Duodenal mucosa (tissue), 2 donors: ENCODE measurements around the gene ZNF624.
A peak's percentile ranks its signal among the peaks of the same experiment; 100 is the strongest.
"Not testable (repeated sequence)": the region's sequence is repeated elsewhere in the genome, so short reads cannot be mapped to it uniquely, and the experiment has no call there.

Experiments
- H3K27ac ChIP-seq: one replicate; pipeline ENCODE4 v1.7.0; 2013; ENCODE audit warnings: low read depth, low read length
- H3K27me3 ChIP-seq, 2 donors: one replicate each; pipeline ENCODE4 v1.7.0; 2013; ENCODE audit warnings: low read length in 2 of 2, control low read depth in 1 of 2; ENCODE audit not compliant: insufficient read depth in 2 of 2, control insufficient read depth in 1 of 2
- H3K36me3 ChIP-seq, 2 donors: one replicate each; pipeline ENCODE4 v1.7.0; 2013; ENCODE audit warnings: low read length in 2 of 2, control low read depth in 1 of 2; ENCODE audit not compliant: insufficient read depth in 2 of 2, control insufficient read depth in 1 of 2
- H3K4me1 ChIP-seq, 2 donors: one replicate each; pipeline ENCODE4 v1.7.0; 2013; ENCODE audit warnings: low read length in 2 of 2, control low read depth in 1 of 2; ENCODE audit not compliant: insufficient read depth in 2 of 2, control insufficient read depth in 1 of 2
- H3K4me3 ChIP-seq, 2 donors: one replicate each; pipeline ENCODE4 v1.7.0; 2013; ENCODE audit warnings: low read length in 2 of 2, low read depth in 1 of 2
- H3K9ac ChIP-seq, 2 donors: one replicate each; pipeline ENCODE4 v1.7.0; 2013; ENCODE audit warnings: low read length in 2 of 2, low read depth in 1 of 2
- H3K9me3 ChIP-seq, 2 donors: one replicate each; pipeline ENCODE4 v1.7.0; 2013; ENCODE audit warnings: low read length in 2 of 2, control low read depth in 1 of 2; ENCODE audit not compliant: control insufficient read depth in 1 of 2

Gene ZNF624

GRCh38 chr17:16653367-16654041 is at the start of gene ZNF624:
Gene ZNF624 (minus strand): TSS chr17:16653850.
- Histone ChIP-seq H3K4me1 (peaks cover 10 to 11% of the 10 kb centered on the region in 2 donors), H3K27ac (peak within 1 kb of the TSS; percentile 61), H3K9me3 (no peaks in the 10 kb centered on the region), H3K27me3 (no peaks in the 10 kb centered on the region), H3K4me3 (peak within 1 kb of the TSS; percentile 62 to 78), H3K9ac (peak within 1 kb of the TSS; percentile 73 to 75), H3K36me3 (no peaks in the 10 kb centered on the region)

- not testable (repeated sequence) for H3K4me1 ChIP-seq, H3K27me3 ChIP-seq, H3K27ac ChIP-seq, H3K9me3 ChIP-seq, H3K4me3 ChIP-seq, H3K36me3 ChIP-seq, H3K9ac ChIP-seq
Measured at GRCh38 chr17:16697603-16698002, 44.0 kb upstream of the ZNF624 start.

DNA sequence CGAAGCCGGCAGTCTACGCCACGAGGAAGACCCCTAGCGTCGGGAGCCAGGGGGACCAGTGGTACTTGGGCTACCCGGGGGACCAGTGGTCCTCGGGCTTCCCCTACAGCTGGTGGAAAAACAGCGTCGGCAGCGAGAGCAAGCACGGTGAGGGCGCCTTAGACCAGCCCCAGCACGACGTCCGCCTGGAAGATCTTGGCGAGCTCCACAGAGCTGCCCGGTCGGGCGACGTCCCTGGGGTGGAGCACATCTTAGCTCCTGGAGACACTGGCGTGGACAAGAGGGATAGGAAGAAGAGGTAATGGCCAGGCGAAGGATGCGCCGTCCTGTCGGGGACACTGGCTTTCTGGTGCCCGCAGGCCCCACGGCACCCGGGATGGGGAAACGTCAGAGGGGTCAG is 36.8 kb upstream of the ZNF624 start:
- not testable (repeated sequence) for H3K4me3 ChIP-seq

DNA sequence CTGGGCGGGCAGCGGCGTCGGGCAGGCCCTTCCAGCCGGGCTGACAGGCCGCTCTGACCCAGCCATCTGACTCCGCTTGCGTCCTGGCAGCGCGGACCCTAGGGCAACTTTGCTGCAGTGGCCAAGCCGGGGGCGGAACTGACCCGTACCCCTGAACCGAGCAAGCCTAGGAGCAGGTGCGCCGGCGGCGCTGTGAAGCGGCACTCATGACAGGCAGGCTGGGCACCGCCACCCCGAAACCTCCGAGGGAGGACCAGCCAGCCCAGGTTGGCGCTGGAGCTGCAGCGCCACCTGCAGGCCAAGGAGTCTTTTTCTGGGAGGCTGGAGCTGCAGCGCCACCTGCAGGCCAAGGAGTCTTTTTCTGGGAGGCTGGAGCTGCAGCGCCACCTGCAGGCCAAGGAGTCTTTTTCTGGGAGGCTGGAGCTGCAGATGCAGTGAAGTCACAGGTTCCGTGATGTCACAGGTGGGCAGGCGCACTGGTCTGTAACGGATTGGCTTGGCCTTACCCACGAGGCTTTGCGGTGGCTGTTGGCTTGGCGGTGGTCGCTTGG is 36.2 kb upstream of the ZNF624 start, which contains the start of gene CCDC144A:
CCDC144A (plus strand) TSS at position 511 of the 551 bp plus-strand sequence. CDS start 160 bp downstream, outside the sequence.
- H3K4me3 ChIP-seq, H3K4me1 ChIP-seq, H3K27me3 ChIP-seq, H3K9me3 ChIP-seq, H3K36me3 ChIP-seq, H3K9ac ChIP-seq, H3K27ac ChIP-seq: not testable (repeated sequence)

More for the DNA sequence above, 36.8 kb upstream of the ZNF624 start:
- H3K9me3 ChIP-seq, H3K9ac ChIP-seq, H3K27me3 ChIP-seq, H3K36me3 ChIP-seq, H3K4me1 ChIP-seq, H3K27ac ChIP-seq: not testable (repeated sequence)

- H3K4me3 ChIP-seq, H3K36me3 ChIP-seq, H3K9me3 ChIP-seq, H3K27ac ChIP-seq, H3K27me3 ChIP-seq, H3K9ac ChIP-seq, H3K4me1 ChIP-seq: not testable (repeated sequence)
Measured at GRCh38 chr17:16687151-16687550, 33.5 kb upstream of the ZNF624 start.

DNA sequence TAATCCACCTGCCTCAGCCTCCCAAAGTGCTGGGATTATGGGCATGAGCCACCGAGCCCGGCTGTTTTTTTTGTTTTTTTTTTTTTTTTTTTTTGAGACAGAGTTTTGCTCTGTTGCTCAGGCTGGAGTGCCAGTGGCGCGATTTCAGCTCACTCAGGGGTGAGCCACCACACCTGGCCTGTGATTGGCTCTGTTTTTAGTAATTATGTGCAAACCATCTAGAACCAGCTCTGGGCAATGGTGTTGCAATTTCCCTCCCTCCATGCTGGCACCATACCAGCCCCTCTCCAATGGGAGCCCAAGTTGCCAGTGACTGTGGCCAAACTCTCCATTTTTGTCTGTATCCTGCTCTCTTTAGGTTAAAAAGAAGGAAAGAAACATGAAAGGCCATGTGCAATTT is 32.4 kb upstream of the ZNF624 start:
- H3K36me3 ChIP-seq, H3K27ac ChIP-seq, H3K9me3 ChIP-seq, H3K9ac ChIP-seq, H3K27me3 ChIP-seq, H3K4me3 ChIP-seq, H3K4me1 ChIP-seq: not testable (repeated sequence)

- not testable (repeated sequence) for H3K36me3 ChIP-seq, H3K27me3 ChIP-seq, H3K4me1 ChIP-seq, H3K9ac ChIP-seq, H3K9me3 ChIP-seq, H3K4me3 ChIP-seq, H3K27ac ChIP-seq
Measured at GRCh38 chr17:16683290-16684138, 29.9 kb upstream of the ZNF624 start.

GRCh38 chr17:16676676-16677268 is 23.1 kb upstream of the ZNF624 start:
- Histone ChIP-seq H3K27me3 (no peaks in the 10 kb centered on the region), H3K27ac (no peak overlapping the region), H3K36me3 (no peaks in the 10 kb centered on the region), H3K4me1 (no peaks in the 10 kb centered on the region), H3K9ac (no peak overlapping the region), H3K9me3 (no peaks in the 10 kb centered on the region), H3K4me3 (no peak overlapping the region)

DNA sequence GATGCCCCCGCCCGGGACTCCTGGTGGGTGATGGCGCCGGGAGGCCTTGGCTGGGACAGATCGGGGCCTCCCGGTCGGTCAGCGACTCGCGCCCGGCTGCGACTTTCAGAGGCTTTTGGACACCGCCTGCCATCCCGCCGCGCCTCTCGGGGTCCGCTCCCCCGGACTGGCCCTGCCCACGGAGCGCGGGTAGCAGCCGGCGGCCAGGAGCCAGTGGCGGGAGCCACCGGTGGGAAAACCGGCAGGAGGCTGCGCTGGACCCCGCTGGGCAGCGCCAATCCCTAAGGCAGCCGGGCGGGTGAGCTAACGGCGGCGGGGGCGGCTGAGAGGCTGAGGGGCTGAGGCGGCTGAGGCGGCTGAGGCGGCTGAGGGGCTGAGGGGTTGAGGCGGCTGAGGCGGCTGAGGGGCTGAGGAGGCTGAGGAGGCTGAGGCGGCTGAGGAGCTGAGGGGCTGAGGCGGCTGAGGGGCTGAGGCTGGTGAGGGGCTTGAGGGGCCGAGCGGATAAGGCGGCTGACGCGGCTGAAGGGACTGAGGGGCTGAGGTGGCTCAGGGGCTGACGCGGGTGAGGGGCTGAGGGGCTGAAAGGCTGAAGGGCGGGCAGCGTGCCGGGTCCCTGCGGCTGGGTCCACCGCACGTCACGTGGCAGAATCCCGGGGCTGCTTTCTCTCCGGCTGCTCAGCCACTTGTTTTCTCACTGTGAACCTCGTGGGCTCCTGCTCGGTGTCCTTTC is 13.4 kb upstream of the ZNF624 start:
- H3K9ac ChIP-seq, H3K4me3 ChIP-seq, H3K27ac ChIP-seq: not testable (repeated sequence)

More for the DNA sequence above, 13.4 kb upstream of the ZNF624 start:
- not testable (repeated sequence) for H3K36me3 ChIP-seq, H3K4me1 ChIP-seq, H3K9me3 ChIP-seq
- peaks cover 0 to 11% of the 10 kb centered on the region in 2 donors for H3K27me3 ChIP-seq
